Neural progenitor cell (in vitro differentiated cells): Measurements from ENCODE around the gene KLF9. TPM values are rescaled to one million over a fixed set of nuclear protein-coding genes. Genes with fewer than 3 reads are reported as not detected.

ENCODE experiments used
- DNase-seq: peaks from one replicate; pipeline ENCODE4 v3.0.0-alpha.2; 2016; ENCODE audit warnings: low spot score
- H2AFZ ChIP-seq: fragments of 200-600 bp; sonication (generic); replicated peaks from 2 replicates; pipeline ENCODE4 v1.6.1; 2016; ENCODE audit warnings: antibody characterized with exemption
- H3F3A ChIP-seq: fragments of 200-600 bp; sonication (generic); 2 replicates; pipeline ENCODE4 v1.6.1; 2016; ENCODE audit warnings: antibody characterized with exemption, low read depth
- H3K27ac ChIP-seq: fragments of 200-600 bp; sonication (generic); 2 replicates; pipeline ENCODE4 v1.5.1; 2016; ENCODE audit warnings: mild to moderate bottlenecking
- H3K27me3 ChIP-seq: fragments of 200-600 bp; sonication (generic); 2 replicates; pipeline ENCODE4 v1.6.1; 2016; ENCODE audit warnings: mild to moderate bottlenecking, moderate library complexity
- H3K36me3 ChIP-seq: fragments of 200-600 bp; sonication (generic); 2 replicates; pipeline ENCODE4 v1.5.1; 2016
- H3K4me1 ChIP-seq: fragments of 200-600 bp; sonication (generic); 2 replicates; pipeline ENCODE4 v1.6.1; 2016; ENCODE audit warnings: mixed run types
- H3K4me2 ChIP-seq: fragments of 200-600 bp; sonication (generic); 2 replicates; pipeline ENCODE4 v1.6.1; 2016
- H3K4me3 ChIP-seq: fragments of 200-600 bp; sonication (generic); 2 replicates; pipeline ENCODE4 v1.5.1; 2016
- H3K79me2 ChIP-seq: fragments of 200-600 bp; sonication (generic); 2 replicates; pipeline ENCODE4 v1.6.1; 2016; ENCODE audit warnings: low read depth
- H3K9ac ChIP-seq: fragments of 200-600 bp; sonication (generic); 2 replicates; pipeline ENCODE4 v1.6.1; 2016
- H3K9me3 ChIP-seq: fragments of 200-600 bp; sonication (generic); 2 replicates; pipeline ENCODE4 v1.5.1; 2016; ENCODE audit warnings: low read depth
- H4K20me1 ChIP-seq: fragments of 200-600 bp; sonication (generic); 2 replicates; pipeline ENCODE4 v1.6.1; 2016; ENCODE audit warnings: low read depth
- H3K27ac Mint-ChIP-seq: 3 replicates; pipeline ENCODE4 v1.8.0; 2021; ENCODE audit warnings: mixed read lengths
- H3K27me3 Mint-ChIP-seq: 2 replicates; pipeline ENCODE4 v1.8.0; 2022; ENCODE audit warnings: low read depth, mild to moderate bottlenecking, inconsistent platforms, moderate library complexity, mixed read lengths; ENCODE audit not compliant: insufficient read depth
- H3K36me3 Mint-ChIP-seq: 3 replicates; pipeline ENCODE4 v1.8.0; 2021; ENCODE audit warnings: mixed read lengths
- H3K4me1 Mint-ChIP-seq: 3 replicates; pipeline ENCODE4 v1.8.0; 2021; ENCODE audit warnings: mixed read lengths
- H3K4me3 Mint-ChIP-seq: 3 replicates; pipeline ENCODE4 v1.8.0; 2021; ENCODE audit warnings: mild to moderate bottlenecking, moderate library complexity, mixed read lengths
- H3K9me3 Mint-ChIP-seq: 3 replicates; pipeline ENCODE4 v1.8.0; 2020; ENCODE audit warnings: mixed read lengths
- CTCF ChIP-seq: fragments of 200-600 bp; sonication (generic); IDR thresholded peaks from 2 replicates; pipeline ENCODE4 v1.5.1; 2017; ENCODE audit warnings: antibody characterized with exemption, mild to moderate bottlenecking
- EZH2 ChIP-seq: fragments of 200-600 bp; sonication (generic); IDR thresholded peaks from 2 replicates; pipeline ENCODE4 v1.6.1; 2017; ENCODE audit warnings: antibody characterized with exemption, mild to moderate bottlenecking, moderate library complexity
- EZH2phosphoT487 ChIP-seq: fragments of 200-600 bp; sonication (generic); IDR thresholded peaks from 2 replicates; pipeline ENCODE4 v1.6.1; 2017; ENCODE audit warnings: antibody characterized with exemption
- total RNA-seq: library from RNA; depleted of rRNA; stranded (reverse); fragments of >200 nt; gene quantifications from 2 replicates; pipeline ENCODE4 v1.2.3, GENCODE V29; 2015; ENCODE audit warnings: low replicate concordance

The KLF9 gene
- total RNA-seq, 1 donor from 2014 or later, result 0.41 TPM

DNA sequence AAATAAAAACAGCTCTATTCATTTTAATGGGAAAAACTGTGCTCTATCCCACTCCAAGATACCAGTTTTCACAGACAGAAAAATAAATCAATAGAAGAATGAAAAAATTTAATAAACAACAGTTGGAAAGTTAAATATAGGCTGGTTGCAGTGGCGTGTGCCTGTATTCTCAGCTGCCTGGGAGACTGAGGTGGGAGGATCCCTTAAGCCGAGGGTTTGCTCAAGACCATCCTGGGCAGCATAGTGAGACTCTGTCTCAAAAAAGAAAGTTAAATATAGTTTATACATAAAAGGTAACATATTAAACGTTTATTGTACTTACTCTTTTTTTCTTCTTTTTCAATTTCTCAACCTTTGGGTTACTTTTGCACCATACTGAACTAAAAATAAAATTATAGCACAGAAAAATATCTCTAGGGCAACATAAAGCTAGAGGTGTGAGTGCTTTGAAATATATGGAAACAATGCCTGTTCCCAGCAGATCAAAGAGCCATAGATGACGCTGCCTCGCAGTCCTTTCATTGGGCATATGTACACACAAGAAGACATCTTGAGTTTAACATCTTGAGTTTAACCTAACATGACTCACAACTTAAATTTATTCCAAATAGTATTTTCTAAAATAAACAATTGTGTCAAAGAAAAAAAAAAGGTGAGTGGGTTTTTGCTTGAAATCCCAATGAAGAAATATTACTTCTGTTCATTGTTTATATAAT, 25.7 kb upstream of the KLF9 start:
- no peaks in the 10 kb centered on the region for H3K36me3 ChIP-seq
- H3K4me1 ChIP-seq, result peaks cover 12% of the 10 kb centered on the region
- no peak overlapping the region for H3K27ac ChIP-seq
- Mint-ChIP-seq H3K4me1 (no peaks in the 10 kb centered on the region), H3K36me3 (no peaks in the 10 kb centered on the region), H3K9me3 (no peaks in the 10 kb centered on the region), H3K27me3 (peaks cover 2% of the 10 kb centered on the region), H3K4me3 (no peak overlapping the region), H3K27ac (no peak overlapping the region)
- H3K9ac ChIP-seq, result no peak overlapping the region
- no peak for DNase-seq
- no peaks in the 10 kb centered on the region for H3K9me3 ChIP-seq
- no peak overlapping the region for H2AFZ ChIP-seq
- H3K27me3 ChIP-seq, result no peaks in the 10 kb centered on the region
- TF ChIP-seq EZH2, result no peak
- TF ChIP-seq CTCF, result no peak
- TF ChIP-seq EZH2phosphoT487, result no peak
- H3K4me2 ChIP-seq, result no peak overlapping the region
- no peaks in the 10 kb centered on the region for H3F3A ChIP-seq
- H4K20me1 ChIP-seq, result no peaks in the 10 kb centered on the region
- H3K79me2 ChIP-seq, result no peaks in the 10 kb centered on the region
- H3K4me3 ChIP-seq, result no peak overlapping the region

DNA sequence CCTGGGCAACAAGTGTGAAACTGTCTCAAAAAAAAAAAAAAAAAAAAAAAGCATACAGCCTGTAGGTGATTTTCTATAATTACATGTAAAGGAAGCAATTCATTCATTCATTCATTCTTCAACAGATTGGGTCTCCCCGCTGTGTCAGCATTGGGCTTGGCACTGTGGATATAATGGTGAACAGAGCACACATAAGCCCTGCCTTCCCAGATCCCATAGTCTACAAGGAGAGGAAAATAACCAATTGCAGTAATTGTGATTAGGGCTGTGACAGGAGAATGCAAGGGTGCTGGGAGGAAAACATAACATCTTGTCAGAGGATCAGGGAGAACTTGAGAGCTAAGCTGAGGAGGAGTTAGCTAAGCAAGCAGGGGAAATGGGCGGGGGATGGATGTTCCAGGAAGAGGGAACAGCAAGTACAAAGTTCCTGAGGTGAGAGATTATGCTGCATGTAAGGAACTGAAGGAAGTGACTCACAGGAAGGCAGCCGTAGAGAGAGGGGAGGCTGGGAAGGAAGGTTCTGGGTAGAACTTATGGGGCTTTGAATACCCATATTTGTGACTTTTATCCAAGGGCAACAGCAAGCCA, 24.0 kb upstream of the KLF9 start:
- no peaks in the 10 kb centered on the region for H3K4me1 Mint-ChIP-seq
- Histone ChIP-seq H3K4me3 (no peak overlapping the region), H3K36me3 (no peaks in the 10 kb centered on the region), H3K4me1 (peaks cover 12% of the 10 kb centered on the region), H3K27me3 (no peaks in the 10 kb centered on the region), H3K27ac (no peak overlapping the region), H3K9ac (no peak overlapping the region), H2AFZ (no peak overlapping the region), H3K79me2 (no peaks in the 10 kb centered on the region), H4K20me1 (no peaks in the 10 kb centered on the region), H3K4me2 (no peak overlapping the region), H3K9me3 (no peaks in the 10 kb centered on the region), H3F3A (no peaks in the 10 kb centered on the region)
- TF ChIP-seq CTCF (no peak), EZH2 (no peak), EZH2phosphoT487 (no peak)
- no peaks in the 10 kb centered on the region for H3K9me3 Mint-ChIP-seq
- DNase-seq, result no peak
- H3K27ac Mint-ChIP-seq, result no peak overlapping the region
- H3K36me3 Mint-ChIP-seq, result no peaks in the 10 kb centered on the region
- H3K4me3 Mint-ChIP-seq, result no peak overlapping the region
- peaks cover 2% of the 10 kb centered on the region for H3K27me3 Mint-ChIP-seq

DNA sequence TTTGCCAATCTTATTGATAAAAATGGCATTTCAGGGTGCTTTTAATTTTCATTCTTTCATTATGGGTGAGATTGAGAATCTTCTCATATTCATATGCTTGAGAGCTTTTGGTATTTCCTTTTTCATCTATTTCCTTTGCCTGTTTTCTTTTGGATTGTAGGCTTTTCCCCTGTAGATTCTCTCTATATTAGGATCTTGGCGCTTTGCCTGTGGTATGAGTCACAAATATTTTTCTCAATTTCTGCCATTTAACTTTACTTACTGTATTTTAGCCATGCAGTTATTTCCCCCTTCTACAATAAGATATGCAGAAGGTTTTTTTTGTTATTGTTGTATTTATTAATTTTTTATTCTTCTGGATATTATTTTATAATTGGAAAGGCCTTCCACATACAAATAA, 21.5 kb upstream of the KLF9 start:
- H2AFZ ChIP-seq, result no peak overlapping the region
- no peaks in the 10 kb centered on the region for H3K27me3 ChIP-seq
- H3K4me3 ChIP-seq, result no peak overlapping the region
- H4K20me1 ChIP-seq, result no peaks in the 10 kb centered on the region
- no peak overlapping the region for H3K4me3 Mint-ChIP-seq
- H3K4me2 ChIP-seq, result no peak overlapping the region
- peaks cover 3% of the 10 kb centered on the region for H3K4me1 ChIP-seq
- no peaks in the 10 kb centered on the region for H3K4me1 Mint-ChIP-seq
- peaks cover 2% of the 10 kb centered on the region for H3K27me3 Mint-ChIP-seq
- H3F3A ChIP-seq, result no peaks in the 10 kb centered on the region
- no peak overlapping the region for H3K9ac ChIP-seq
- no peaks in the 10 kb centered on the region for H3K36me3 ChIP-seq
- no peak for TF ChIP-seq EZH2phosphoT487
- TF ChIP-seq CTCF, result no peak
- no peak for TF ChIP-seq EZH2
- H3K27ac Mint-ChIP-seq, result no peak overlapping the region
- H3K79me2 ChIP-seq, result no peaks in the 10 kb centered on the region
- H3K9me3 Mint-ChIP-seq, result peaks cover 5% of the 10 kb centered on the region
- DNase-seq, result no peak
- no peaks in the 10 kb centered on the region for H3K36me3 Mint-ChIP-seq
- H3K9me3 ChIP-seq, result no peaks in the 10 kb centered on the region
- no peak overlapping the region for H3K27ac ChIP-seq
